ENCODE results near the gene FGD3.
"Not testable (repeated sequence)": the region's sequence is repeated elsewhere in the genome, so short reads cannot be mapped to it uniquely, and the experiment has no call there.

Gene FGD3

DNA sequence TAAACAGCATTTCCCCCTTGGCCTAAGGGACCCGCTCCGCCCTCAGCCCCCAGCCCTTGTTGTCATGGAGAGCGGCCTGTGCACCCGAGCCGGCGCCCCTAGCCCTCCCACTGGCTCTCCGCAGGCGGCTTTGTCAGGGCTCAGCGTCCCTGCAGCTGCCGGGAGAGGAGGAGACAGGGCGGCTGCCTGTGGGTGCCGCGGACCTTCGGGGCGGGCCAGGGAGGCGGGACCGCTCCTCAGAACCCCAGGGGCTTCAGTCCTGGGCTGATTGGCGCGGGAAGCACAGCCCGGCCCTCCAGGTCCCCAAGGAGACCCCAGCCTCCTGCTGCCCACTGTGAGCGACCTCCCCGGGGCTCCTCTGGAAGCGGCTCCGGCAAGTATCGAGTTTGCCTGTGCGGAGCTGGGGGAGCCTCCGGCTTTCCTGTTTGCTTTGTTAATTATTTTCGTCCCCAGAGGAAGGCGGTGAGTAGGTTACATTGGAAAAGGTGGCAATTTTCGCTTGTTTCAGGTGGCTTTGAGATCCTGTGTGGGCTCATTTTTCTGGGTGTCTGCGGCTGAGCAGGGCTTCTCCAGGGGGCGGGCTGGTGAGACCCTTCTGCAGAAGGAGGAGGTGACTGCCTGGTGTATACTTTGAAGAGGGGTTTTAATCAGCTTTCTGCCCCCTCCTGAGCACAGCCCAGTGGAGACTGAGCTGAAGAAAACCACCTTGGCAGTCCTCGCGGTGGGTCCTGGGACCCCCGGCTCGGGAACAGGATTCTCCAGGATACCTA, at the start of gene FGD3:
Gene FGD3 (plus strand): TSS at position 256 of the 770 bp plus-strand sequence. CDS start 28,734 bp downstream, outside the sequence.
- DNase-seq = peak; percentile 56

- DNase-seq = not testable (repeated sequence)
These were observed 42.2 kb upstream of the FGD3 start for GRCh38 chr9:92905137-92905536.

GRCh38 chr9:92911511-92912475, 35.5 kb upstream of the FGD3 start:
- DNase-seq = no peak

DNA sequence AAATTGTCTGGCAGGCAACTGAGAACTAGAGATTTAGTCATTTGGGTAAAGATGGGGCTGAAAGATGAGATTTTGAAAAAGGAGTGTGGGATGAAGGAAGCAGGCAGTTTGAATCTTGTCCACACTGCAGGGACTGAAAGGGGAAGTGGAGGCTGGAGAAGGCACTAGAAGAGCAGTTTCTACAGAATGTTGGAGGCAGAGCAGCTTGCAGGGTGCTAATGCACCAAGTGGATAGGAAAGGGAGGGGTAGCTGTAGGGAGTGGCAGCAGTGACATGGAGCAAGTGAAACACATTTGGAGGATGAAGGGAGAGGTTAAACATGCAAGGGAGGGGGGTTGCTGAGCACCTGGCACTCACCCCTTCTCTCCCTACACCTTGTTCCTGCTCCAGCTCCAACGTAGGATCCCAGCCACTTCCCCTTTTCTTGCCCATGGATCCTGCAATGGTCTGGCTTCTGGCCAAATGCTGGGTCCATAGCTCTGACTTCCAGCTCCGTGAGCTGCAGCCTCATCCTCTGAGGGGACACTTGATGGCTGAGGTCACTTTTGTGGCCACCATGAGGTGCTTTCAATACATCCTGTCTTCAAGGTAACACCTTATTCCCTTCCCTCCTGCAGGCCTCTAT, 30.0 kb upstream of the FGD3 start:
- DNase-seq = no peak

GRCh38 chr9:92920437-92920836, 26.9 kb upstream of the FGD3 start:
- no peak for DNase-seq

DNA sequence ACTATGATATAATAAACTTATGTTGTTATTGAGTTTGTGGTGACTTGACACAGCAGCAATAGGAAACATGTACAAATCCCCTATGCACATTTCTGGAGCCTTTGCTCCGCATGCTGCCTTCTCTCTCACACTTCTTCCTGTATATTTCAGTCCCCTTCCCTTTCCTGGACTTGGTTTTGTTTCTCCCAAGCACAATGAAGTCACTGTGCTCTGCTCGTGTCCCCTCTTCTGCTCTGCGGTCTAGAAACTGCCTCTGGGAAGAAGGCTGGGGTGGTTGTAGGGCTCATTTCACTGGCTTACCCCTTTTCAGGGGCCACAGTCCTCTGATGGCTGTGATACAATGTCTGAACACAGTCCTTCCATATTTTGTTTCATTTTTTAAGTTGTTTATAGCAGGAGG, 15.7 kb upstream of the FGD3 start:
- no peak for DNase-seq

DNA sequence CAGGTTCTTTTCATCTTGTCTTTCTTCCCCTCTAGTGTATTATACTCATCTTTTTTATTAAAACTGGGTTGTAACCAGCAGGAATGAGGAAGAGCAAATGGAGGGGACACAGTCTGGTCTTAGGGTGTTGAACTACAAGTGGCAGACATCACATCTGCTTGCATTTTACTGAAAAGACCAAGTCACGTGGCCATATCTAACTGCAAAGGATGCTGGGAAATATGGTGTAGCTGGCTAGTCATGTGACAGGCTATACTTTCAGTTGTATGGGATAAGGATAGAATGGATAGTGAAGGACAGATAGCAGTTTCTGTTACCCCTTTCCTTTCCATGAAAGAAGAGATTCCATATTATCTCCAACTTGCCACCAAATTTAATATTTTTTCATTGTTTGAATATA, 13.0 kb upstream of the FGD3 start:
- DNase-seq = no peak

DNA sequence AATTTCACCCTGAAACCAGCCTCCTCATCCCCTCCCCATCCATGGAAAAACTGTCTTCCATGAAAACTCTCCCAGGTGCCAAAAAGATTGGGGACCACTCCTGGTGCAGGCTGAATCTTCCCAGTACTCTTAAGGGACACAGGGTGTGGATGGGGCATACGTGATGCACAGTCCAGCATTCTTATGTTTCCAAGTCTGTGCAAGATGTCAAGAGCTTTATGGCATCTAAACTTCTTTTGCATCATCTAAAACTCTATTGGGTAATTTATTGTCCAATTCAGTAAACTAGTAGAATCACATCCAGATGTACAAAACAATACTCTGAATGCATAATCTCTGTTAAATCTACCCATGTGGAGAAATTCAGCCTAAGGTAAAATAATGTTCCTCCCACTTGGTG, 9.3 kb upstream of the FGD3 start:
- DNase-seq = no peak

GRCh38 chr9:92941861-92942260, 5.5 kb upstream of the FGD3 start:
- no peak for DNase-seq

DNA sequence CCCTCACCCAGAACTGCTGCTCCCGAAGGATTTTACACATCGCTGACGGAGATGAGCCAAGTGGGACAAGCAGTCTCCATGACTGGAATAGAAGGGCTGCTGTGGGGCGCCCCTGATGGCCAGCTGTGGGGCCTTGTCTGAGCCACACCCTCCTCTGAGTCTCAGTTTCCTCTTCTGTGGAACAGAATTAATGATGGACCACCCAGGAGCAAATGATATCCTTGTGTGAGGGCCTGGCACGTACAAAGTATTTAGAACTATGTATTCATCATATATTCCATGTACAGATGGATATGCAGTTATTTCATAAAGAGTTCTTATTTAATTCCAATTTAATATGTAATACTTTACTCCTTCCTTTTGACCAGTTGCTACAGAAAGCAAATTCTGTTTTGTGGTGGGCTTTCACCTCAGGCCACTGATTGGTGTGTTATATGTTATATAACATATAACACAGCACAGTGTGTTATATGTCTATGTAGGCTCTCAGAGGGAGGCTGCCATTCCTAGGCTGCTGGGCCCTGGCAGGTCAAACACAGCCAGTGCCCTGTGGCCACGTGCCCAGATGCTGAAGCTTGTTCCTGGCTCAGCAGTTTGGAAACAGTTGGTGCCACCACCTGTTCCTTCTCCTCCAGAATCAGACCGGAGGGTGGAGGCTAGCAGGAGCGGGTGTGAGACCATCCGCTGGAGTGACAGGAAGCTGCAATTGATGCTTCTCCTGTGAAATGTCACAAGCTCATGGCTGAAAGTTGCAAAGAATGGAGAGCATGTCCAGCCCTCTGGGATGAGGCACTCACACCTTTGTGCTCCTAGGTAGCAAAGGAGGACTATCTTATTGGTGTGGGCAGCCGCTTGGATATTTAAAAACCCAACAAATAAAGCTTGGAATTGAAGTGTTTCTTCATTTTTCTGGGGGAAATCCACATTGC, 4.4 kb upstream of the FGD3 start:
- no peak for DNase-seq

DNA sequence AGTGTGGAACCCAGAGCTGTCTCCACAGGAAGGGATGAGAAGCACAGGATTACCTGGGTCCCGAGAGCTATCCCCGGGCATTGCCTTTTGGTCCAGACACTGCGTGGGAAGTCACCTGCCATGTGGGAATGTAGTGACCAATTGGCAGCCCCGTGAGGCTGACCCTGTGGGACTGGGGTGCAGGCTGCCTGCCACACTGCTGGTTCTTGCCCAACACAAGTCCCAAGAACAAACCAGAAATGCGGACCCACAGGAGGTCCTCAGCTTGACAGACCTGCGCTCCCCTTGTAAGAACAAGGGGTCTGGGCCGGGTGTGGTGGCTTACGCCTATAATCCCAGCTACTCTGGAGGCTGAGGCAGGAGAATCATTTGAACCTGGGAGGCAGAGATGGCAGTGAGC, 2.4 kb upstream of the FGD3 start:
- no peak for DNase-seq

GRCh38 chr9:92945796-92946195, 1.5 kb upstream of the FGD3 start:
- no peak for DNase-seq

DNA sequence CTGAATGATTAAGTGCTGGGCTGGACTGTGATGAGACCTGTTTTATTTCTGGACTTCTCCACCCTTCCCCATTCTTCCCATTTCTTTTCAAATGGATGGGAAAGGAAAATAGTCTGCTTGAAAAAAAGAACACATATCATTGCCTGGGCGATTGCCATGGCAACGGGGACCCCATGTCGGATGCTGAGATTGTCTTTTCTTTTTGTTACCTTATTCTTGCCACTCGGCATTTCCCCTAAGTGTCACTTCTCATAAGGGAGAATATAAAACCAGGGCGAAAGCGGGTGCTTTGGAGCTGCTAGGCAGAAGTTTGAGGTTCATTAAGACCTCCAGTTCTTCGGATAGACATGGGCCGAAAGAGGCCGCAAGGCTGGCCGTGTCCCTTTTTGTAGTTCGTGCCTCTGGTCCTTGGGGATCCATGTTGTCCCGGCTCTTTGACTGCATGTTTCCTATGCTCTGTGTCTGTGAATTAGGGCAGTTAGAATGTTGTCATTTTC, 763 bp downstream of the FGD3 start:
- no peak for DNase-seq

DNA sequence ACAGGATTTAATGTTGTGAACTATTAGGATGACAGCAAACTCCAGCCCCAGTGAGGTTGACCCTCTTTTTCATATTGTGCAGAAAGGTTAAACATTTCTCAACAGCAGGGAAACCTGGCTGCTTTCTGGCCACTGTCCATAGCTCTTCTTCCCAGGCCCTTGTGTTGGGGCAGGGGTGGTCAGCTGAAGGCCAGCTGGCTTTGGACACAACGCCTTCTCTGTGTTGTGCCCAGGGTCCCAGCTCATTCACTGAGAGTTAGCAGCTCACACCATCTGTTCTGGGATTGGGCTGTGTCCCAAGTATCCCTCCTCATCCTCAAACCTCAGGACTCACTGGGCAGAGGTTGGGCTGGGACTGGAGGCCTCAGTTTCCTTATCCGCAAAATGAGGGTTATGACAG, 1.3 kb downstream of the FGD3 start:
- no peak for DNase-seq

- DNase-seq = no peak
These were observed 2.1 kb downstream of the FGD3 start for GRCh38 chr9:92949266-92949982.

GRCh38 chr9:92950359-92950955, 3.1 kb downstream of the FGD3 start:
- DNase-seq = no peak

DNA sequence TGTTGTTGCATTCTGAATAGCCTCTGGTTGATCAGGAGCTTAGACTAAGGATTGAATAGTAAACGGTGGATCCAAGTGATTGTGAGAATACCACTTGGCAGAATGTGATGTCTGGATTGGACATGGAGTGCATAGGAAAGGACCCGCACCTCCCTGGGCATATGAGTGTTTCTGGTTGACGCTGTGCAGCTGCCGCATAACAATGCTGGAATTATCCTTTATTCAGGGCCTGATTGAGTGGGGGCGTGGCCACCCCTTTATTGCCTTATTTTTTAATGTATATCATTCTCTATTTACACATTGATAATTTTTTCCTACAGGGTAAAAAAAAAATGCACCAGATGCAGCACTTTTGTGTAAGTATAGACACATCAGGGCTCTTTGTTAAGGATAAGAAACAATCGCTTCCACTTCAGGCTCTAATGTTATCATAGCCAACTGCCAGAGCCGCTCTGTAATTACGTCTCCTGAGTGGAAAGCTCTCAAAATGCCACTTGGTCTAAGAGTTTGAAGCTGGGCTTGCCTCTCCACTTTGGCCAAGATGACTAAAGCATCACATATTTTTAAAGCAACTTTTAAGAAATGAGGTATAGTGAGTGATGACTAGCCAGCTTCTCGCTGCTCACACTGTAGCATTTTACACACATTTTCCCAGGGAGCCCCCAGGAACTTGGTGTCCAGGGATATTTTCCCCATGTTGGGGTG, 5.7 kb downstream of the FGD3 start:
- no peak for DNase-seq

DNA sequence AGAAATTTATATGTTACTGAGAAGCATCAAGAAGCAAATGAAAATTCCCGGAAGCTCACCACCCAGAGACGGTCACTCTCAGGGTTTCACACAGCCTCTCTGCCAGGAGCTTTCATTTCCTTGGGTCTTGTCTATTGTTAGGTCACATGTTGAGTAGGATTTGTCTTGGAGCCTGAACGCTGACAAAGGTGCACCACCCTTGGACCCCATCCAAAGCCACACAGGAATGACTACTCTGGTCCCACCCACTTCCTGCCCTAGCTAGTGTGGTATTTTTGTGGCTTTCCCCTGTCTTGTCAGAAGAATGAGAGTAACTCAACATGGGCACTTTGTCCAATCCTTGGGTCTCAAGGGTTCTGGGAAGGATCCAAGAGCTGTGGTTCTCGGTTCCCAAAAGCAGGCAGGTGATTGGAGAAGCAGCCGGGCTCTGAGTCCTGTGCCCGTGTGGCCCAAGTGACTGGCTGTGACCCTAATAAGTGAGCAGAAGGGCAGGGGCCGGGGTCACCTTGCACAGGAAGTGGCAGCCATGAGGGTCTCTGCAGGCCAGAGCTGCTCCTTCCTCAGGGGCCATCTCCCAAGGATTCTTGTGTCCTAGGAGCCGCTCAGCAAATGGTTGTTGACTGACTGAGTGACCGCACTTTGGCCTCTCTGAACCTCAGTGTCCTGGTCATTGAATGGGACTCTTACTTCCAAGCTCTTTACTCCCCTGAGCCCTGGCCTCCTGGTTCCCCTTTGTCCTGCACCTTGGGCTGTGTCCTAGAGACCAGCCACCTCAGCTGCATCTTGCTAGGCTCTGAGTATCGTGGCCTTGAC, 6.9 kb downstream of the FGD3 start:
- DNase-seq = peak; percentile 65

GRCh38 chr9:92954886-92955285, 7.6 kb downstream of the FGD3 start:
- DNase-seq = no peak
